NCI-H82 treated with DMSO at 0.1 percent for 48 hours (cell line): ENCODE data around the gene SNX7.
A peak's percentile ranks its signal among the peaks of the same experiment; 100 is the strongest.

Source experiments
- DNase-seq: peaks from one replicate; lab custom pipeline; 2025; ENCODE audit not compliant: unreplicated experiment; lab: John Stamatoyannopoulos, UW

The SNX7 gene

GRCh38 chr1:98763488-98764150, 102.1 kb downstream of the SNX7 start:
- DNase-seq, result no peak

GRCh38 chr1:98764485-98764884, 103.0 kb downstream of the SNX7 start:
- DNase-seq, result no peak

GRCh38 chr1:98766255-98766654, 104.7 kb downstream of the SNX7 start:
- no peak for DNase-seq

GRCh38 chr1:98769162-98769561, 107.6 kb downstream of the SNX7 start:
- DNase-seq, result no peak

DNA sequence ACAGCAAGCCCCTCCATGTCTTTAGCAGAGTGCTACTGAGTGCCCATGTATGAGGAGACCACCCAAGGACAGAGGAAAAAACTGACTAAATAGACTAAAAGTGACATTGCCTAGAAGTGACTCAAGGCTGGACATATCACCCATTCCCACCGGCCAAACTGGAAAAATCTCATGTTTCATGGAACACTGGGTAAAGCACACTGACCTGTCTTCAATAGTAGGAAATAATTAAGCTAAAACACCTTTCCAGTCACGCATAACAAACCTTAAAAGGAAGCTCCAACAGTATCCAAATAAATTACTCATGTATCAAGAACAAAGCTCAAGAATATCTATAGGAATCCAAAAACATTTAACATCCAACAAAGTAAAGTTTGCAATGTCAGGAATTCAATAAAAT, 120.4 kb downstream of the SNX7 start:
- no peak for DNase-seq

GRCh38 chr1:98783821-98784220, 122.3 kb downstream of the SNX7 start:
- no peak for DNase-seq

- no peak for DNase-seq
These were observed 130.0 kb downstream of the SNX7 start for GRCh38 chr1:98791498-98791897.

DNA sequence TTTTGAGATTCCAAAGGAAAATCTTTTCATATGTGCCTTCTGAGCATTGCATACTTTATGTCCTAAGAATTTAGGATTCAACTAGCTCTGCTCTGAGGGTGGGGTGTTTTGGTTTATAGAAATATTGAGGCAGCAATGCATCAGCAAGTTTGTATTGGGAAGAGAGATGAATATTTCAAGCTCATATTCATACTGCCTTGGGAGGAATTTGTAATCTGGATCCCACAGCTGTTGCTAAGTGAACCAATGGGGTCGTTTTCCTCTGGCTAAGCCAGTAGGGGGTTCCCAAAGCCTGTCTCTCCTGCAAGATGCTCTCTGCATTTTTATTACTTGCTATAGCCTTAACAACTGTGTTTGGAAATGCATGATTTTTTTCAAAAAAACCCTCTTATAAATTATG, 130.6 kb downstream of the SNX7 start:
- no peak for DNase-seq

DNA sequence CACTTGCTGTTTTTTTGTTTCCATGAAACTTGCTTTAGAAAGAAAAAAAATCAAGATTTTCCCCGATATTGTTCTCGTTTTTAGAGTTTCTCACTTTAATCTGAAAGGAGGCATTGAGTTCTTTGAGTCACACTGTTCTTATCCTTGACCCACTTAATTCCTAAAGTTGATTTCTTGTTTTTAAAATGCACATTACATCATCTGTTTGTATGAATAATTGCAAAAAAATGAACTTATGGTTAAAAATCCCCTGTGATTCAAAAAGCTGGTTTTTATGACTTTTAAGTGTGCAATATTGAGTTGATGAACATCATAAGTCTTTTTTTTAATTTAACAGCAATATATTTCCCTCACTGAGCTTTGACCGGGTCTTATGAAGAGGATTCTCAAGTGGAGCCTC, 131.6 kb downstream of the SNX7 start:
- no peak for DNase-seq

DNA sequence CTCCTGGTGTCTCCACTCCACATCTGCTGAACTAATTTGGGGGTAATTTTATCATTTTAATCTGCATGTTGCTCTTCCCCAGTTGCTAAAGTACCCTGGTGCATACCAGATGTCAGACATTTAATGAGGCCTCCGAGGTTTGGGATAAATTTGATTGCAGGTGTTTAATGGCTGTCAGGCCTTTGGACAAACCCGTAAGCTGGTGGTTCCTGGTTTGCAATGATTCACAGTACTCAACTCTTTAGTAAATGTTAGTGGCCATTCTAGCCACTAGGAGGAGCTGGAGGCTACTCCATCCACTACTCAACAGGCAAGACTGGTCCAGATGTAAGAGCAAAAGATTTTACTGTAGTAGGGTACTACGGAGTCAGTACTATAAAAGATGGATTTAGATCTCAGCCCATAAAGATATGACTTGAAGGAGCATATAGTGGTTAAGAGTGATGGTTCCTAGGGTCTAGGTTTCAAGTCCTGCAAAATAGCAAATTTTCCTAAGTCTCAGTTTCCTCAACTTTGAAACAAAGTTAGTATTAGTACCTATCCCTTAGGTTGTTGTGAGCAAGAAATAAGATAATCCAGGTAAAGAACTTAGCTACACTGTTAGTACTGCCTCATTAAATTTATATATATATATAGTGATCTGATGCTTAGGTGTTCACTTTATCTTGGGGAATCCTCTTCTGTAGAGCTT, 132.8 kb downstream of the SNX7 start:
- DNase-seq, result peak; percentile 78

DNA sequence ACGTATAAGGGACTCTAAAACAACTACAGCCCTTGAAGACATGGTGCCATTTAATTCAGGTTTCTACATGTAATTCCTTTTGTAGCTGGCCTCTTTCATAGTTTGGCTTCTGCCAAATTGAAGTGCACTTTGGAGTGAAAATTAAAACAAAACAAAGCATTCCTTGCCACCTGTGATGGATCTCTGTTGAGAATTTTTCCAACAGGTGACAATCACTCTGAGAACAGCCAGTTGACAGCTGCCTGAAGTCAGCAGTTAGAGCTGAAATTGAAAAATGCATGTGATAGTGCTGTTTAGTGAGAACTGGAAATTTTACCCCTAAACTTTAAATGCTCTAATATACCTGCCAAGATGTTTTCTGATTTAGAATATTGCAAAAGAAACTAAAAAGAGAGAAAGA, 134.5 kb downstream of the SNX7 start:
- no peak for DNase-seq

- no peak for DNase-seq
These were observed 136.0 kb downstream of the SNX7 start for GRCh38 chr1:98797506-98797905.
